ENCODE data around the gene ATP1B2. TPM values are rescaled to one million over a fixed set of nuclear protein-coding genes. Genes with fewer than 3 reads are reported as not detected.

Gene ATP1B2
- total RNA-seq, 1 experiment from 2014 or later = 29.1 TPM

GRCh38 chr17:7685533-7686221 is 35.0 kb downstream of the ATP1B2 start (continued):
- TF ChIP-seq, protein P1, sequence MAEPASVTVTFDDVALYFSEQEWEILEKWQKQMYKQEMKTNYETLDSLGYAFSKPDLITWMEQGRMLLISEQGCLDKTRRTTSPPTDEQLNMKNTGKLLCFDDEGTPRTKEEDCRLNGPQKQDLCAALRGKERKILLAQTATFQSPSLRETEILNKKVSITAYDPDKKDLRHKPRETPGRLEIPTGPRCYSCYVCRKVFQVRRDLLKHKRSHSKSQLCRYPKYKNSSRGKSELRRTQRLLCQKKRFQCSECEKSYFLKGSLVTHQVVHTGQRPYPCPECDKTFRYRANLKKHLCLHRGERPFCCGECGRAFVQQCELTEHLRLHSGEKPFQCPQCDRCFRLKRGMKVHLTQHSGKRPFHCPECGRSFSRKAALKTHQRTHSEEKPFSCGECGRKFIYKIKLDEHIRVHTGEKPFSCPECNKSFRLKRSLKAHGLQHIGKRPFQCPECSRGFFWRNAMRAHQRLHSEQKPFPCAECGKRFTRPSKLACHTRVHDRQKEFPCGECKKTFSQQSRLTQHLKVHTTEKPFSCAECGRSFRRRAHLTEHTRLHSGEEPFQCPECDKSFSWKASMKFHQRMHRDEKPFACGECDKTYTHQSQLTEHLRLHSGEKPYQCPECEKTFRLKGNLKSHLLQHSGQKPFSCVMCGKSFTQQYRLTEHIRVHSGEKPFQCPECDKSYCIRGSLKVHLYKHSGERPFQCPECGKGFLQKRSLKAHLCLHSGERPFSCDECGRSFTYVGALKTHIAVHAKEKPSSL (CRISPR knock-in tag; conservative IDR thresholded peaks at IDR 0.05) = no peak
- TF ChIP-seq IRF1 (CRISPR knock-in tag; IDR thresholded peaks at IDR 0.05) = no peak
- TF ChIP-seq, protein P2, sequence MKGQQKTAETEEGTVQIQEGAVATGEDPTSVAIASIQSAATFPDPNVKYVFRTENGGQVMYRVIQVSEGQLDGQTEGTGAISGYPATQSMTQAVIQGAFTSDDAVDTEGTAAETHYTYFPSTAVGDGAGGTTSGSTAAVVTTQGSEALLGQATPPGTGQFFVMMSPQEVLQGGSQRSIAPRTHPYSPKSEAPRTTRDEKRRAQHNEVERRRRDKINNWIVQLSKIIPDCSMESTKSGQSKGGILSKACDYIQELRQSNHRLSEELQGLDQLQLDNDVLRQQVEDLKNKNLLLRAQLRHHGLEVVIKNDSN (CRISPR knock-in tag; IDR thresholded peaks at IDR 0.05) = peak; percentile 40; the same call in 1 of the 2 replicates
- TF ChIP-seq, protein P3, sequence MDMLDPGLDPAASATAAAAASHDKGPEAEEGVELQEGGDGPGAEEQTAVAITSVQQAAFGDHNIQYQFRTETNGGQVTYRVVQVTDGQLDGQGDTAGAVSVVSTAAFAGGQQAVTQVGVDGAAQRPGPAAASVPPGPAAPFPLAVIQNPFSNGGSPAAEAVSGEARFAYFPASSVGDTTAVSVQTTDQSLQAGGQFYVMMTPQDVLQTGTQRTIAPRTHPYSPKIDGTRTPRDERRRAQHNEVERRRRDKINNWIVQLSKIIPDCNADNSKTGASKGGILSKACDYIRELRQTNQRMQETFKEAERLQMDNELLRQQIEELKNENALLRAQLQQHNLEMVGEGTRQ (CRISPR knock-in tag; IDR thresholded peaks at IDR 0.05) = no peak
- TF ChIP-seq PRRX2 (CRISPR knock-in tag; IDR thresholded peaks at IDR 0.05) = no peak
- TF ChIP-seq CREM (CRISPR knock-in tag; IDR thresholded peaks at IDR 0.05) = no peak
- TF ChIP-seq JAZF1 (CRISPR knock-in tag; IDR thresholded peaks at IDR 0.05) = no peak
- TF ChIP-seq MAX (CRISPR knock-in tag; IDR thresholded peaks at IDR 0.05) = peak; percentile 70
- no peak for TF ChIP-seq ZNF423 (CRISPR knock-in tag; IDR thresholded peaks at IDR 0.05)
- no peak for TF ChIP-seq E2F4 (CRISPR knock-in tag; IDR thresholded peaks at IDR 0.05; ENCODE audit: borderline replicate concordance, low read depth)
- no peak for TF ChIP-seq ZNF317 (CRISPR knock-in tag; IDR thresholded peaks at IDR 0.05; ENCODE audit: borderline replicate concordance, low read depth)
- TF ChIP-seq SP1 (CRISPR knock-in tag; conservative IDR thresholded peaks at IDR 0.05) = peak; percentile 81
- peak; percentile 55; the same call in 1 of the 2 replicates for TF ChIP-seq GABPB1 (CRISPR knock-in tag; IDR thresholded peaks at IDR 0.05)
- no peak for TF ChIP-seq NFE2L1 (CRISPR knock-in tag; IDR thresholded peaks at IDR 0.05)
- no peak for TF ChIP-seq ZNF281 (CRISPR knock-in tag; IDR thresholded peaks at IDR 0.05)
- 0 out of 2 replicates have a peak, but pooled peaks have one; percentile 18 for TF ChIP-seq ZBTB21 (CRISPR knock-in tag; IDR thresholded peaks at IDR 0.05; ENCODE audit: borderline replicate concordance)
- TF ChIP-seq SMAD4 (CRISPR knock-in tag; IDR thresholded peaks at IDR 0.05) = 0 out of 2 replicates have a peak, but pooled peaks have one; percentile 25
- no peak for TF ChIP-seq AFF4 (CRISPR knock-in tag; IDR thresholded peaks at IDR 0.05; ENCODE audit: borderline replicate concordance)
- TF ChIP-seq NR1H2 (CRISPR knock-in tag; IDR thresholded peaks at IDR 0.05) = no peak
- no peak for TF ChIP-seq HMGXB4 (CRISPR knock-in tag; IDR thresholded peaks at IDR 0.05)
- no peak for TF ChIP-seq JUN (CRISPR knock-in tag; IDR thresholded peaks at IDR 0.05)
- no peak for TF ChIP-seq ELF4 (CRISPR knock-in tag; IDR thresholded peaks at IDR 0.05; ENCODE audit: low read depth)
- TF ChIP-seq HMGA2 (CRISPR knock-in tag; IDR thresholded peaks at IDR 0.05) = no peak
- no peak for TF ChIP-seq ESRRA (CRISPR knock-in tag; IDR thresholded peaks at IDR 0.05; ENCODE audit: borderline replicate concordance)

Measured in WTC11 (cell line).